GM23248 (cell line): ENCODE results near the gene NACC2. TPM values are rescaled to one million over a fixed set of nuclear protein-coding genes. Genes with fewer than 3 reads are reported as not detected.

ENCODE experiments used
- DNase-seq: peaks from one replicate; pipeline ENCODE4 v3.0.0-alpha.2; 2015
- H2AFZ ChIP-seq: fragments of 200-600 bp; sonication (generic); 2 replicates; pipeline ENCODE4 v1.6.1; 2016; ENCODE audit warnings: antibody characterized with exemption
- H3F3A ChIP-seq: fragments of 200-600 bp; sonication (generic); 2 replicates; pipeline ENCODE4 v1.6.1; 2016; ENCODE audit warnings: mild to moderate bottlenecking, antibody characterized with exemption, mixed run types; ENCODE audit not compliant: insufficient read depth
- H3K27ac ChIP-seq: fragments of 200-600 bp; sonication (generic); 2 replicates; pipeline ENCODE4 v1.5.1; 2016; ENCODE audit warnings: mild to moderate bottlenecking
- H3K27me3 ChIP-seq: fragments of 200-600 bp; sonication (generic); replicated peaks from 2 replicates; pipeline ENCODE4 v1.6.1; 2016; ENCODE audit warnings: mild to moderate bottlenecking; ENCODE audit not compliant: insufficient read depth
- H3K36me3 ChIP-seq: fragments of 200-600 bp; sonication (generic); 2 replicates; pipeline ENCODE4 v1.6.1; 2016; ENCODE audit warnings: low read depth, mild to moderate bottlenecking
- H3K4me1 ChIP-seq: fragments of 200-600 bp; sonication (generic); 2 replicates; pipeline ENCODE4 v1.6.1; 2016; ENCODE audit warnings: mild to moderate bottlenecking; ENCODE audit not compliant: insufficient read depth
- H3K4me2 ChIP-seq: fragments of 200-600 bp; sonication (generic); one replicate; pipeline ENCODE4 v1.6.1; 2016; ENCODE audit warnings: mild to moderate bottlenecking; ENCODE audit not compliant: unreplicated experiment
- H3K4me3 ChIP-seq: fragments of 200-600 bp; sonication (generic); 2 replicates; pipeline ENCODE4 v1.5.1; 2016; ENCODE audit warnings: mild to moderate bottlenecking
- H3K79me2 ChIP-seq: fragments of 200-600 bp; sonication (generic); 2 replicates; pipeline ENCODE4 v1.6.1; 2016; ENCODE audit warnings: mild to moderate bottlenecking; ENCODE audit not compliant: insufficient read depth
- H3K9ac ChIP-seq: fragments of 200-600 bp; sonication (generic); 2 replicates; pipeline ENCODE4 v1.6.1; 2016; ENCODE audit warnings: mild to moderate bottlenecking
- H3K9me2 ChIP-seq: fragments of 200-600 bp; sonication (generic); 2 replicates; pipeline ENCODE4 v1.6.1; 2016; ENCODE audit warnings: mixed run types, mild to moderate bottlenecking, moderate library complexity; ENCODE audit not compliant: insufficient read depth
- H3K9me3 ChIP-seq: fragments of 200-600 bp; sonication (generic); one replicate; pipeline ENCODE4 v1.6.1; 2017; ENCODE audit warnings: low read depth
- H4K20me1 ChIP-seq: fragments of 200-600 bp; sonication (generic); 2 replicates; pipeline ENCODE4 v1.6.0; 2016; ENCODE audit not compliant: insufficient read depth
- EZH2 ChIP-seq: fragments of 200-600 bp; sonication (generic); IDR thresholded peaks from 2 replicates; pipeline ENCODE4 v1.6.1; 2018; ENCODE audit warnings: antibody characterized with exemption, mild to moderate bottlenecking; ENCODE audit not compliant: insufficient read depth, poor library complexity, severe bottlenecking
- EZH2phosphoT487 ChIP-seq: fragments of 200-600 bp; sonication (generic); IDR thresholded peaks from 2 replicates; pipeline ENCODE4 v1.6.1; 2018; ENCODE audit warnings: antibody characterized with exemption, moderate library complexity, mild to moderate bottlenecking, low read depth; ENCODE audit not compliant: insufficient read depth
- WGBS, 2 experiments: methylation state at CpG; one replicate each; pipeline ENCODE4 v1.1.6; 2015 to 2017; ENCODE audit warnings: low lambda C conversion rate in 2 of 2, low coverage in 1 of 2; ENCODE audit errors: missing lambda C conversion rate in 2 of 2; 5-methylcytosine and 5-hydroxymethylcytosine counted together
- in situ Hi-C: fragments of 300-500 bp; cut with MboI; formaldehyde crosslinking; loops from 2 replicates; pipeline ENCODE4 v1.15.0; 2020
- polyA plus RNA-seq: library from polyadenylated mRNA; unstranded; fragments of >200 nt; fragmentation: Nextera tagmentation; extraction: Ambion mirVana; gene quantifications from 2 replicates; pipeline ENCODE4 v1.2.1, GENCODE V29; 2016
- total RNA-seq: library from RNA; depleted of rRNA; stranded (reverse); fragments of >200 nt; shearing (Covaris generic); gene quantifications from 2 replicates; pipeline ENCODE4 v1.2.3, GENCODE V29; 2014

The NACC2 gene
- total and polyA plus RNA-seq, 2 experiments from 2014 or later = 5.3 to 30.7 TPM

GRCh38 chr9:136010615-136011361 is 84.3 kb downstream of the NACC2 start:
- Histone ChIP-seq H3K79me2 (peaks cover 11% of the 10 kb centered on the region; the same call in 1 of the 2 replicates), H3K27me3 (no peaks in the 10 kb centered on the region), H3K9me3 (no peaks in the 10 kb centered on the region), H3K4me3 (no peak overlapping the region), H3K4me1 (peaks cover 6% of the 10 kb centered on the region), H3K36me3 (no peaks in the 10 kb centered on the region), H3K4me2 (no peak overlapping the region), H4K20me1 (no peaks in the 10 kb centered on the region), H2AFZ (no peak overlapping the region), H3K27ac (no peak overlapping the region), H3F3A (0 out of 2 replicates have a peak, but pooled peaks cover 3% of the 10 kb centered on the region), H3K9ac (no peak overlapping the region), H3K9me2 (no peaks in the 10 kb centered on the region)
- in situ Hi-C loops = no loop called here
- DNase-seq = no peak
- no peak for TF ChIP-seq EZH2
- no peak for TF ChIP-seq EZH2phosphoT487
- 90 to 91% methylated on average over 19 to 25 of the region's 28 CpGs for WGBS, 2 experiments

DNA sequence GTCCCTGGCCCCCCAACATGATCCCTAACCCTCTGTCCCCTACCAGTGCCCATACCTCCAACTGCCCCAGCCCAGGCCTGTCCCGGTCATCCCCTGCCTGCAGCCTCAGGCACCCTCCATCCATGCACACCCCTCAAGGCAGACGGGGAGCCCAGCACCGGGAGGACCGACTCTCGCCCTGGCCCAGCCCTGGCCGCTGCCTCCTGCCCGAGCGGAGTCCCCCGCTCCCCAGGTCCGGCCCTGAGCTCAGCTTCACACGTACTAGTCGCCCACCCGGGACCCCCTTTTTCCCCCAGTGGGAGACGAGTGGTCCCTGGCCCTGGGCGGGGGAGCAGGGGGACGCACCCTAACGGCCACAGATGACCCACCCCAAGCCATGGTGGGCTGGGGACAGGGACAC is 84.9 kb downstream of the NACC2 start:
- no peak overlapping the region for H3K4me3 ChIP-seq
- H3K4me1 ChIP-seq = peaks cover 6% of the 10 kb centered on the region
- 0 out of 2 replicates have a peak, but pooled peaks cover 3% of the 10 kb centered on the region for H3F3A ChIP-seq
- H3K9me2 ChIP-seq = no peaks in the 10 kb centered on the region
- TF ChIP-seq EZH2phosphoT487 (no peak), EZH2 (no peak)
- no peaks in the 10 kb centered on the region for H3K27me3 ChIP-seq
- H3K4me2 ChIP-seq = no peak overlapping the region
- in situ Hi-C loops = no loop called here
- no peak overlapping the region for H2AFZ ChIP-seq
- 92 to 93% methylated on average over 17 of the region's 17 CpGs for WGBS, 2 experiments
- peaks cover 5% of the 10 kb centered on the region; the same call in 1 of the 2 replicates for H3K79me2 ChIP-seq
- no peaks in the 10 kb centered on the region for H4K20me1 ChIP-seq
- no peaks in the 10 kb centered on the region for H3K9me3 ChIP-seq
- no peak for DNase-seq
- no peaks in the 10 kb centered on the region for H3K36me3 ChIP-seq
- no peak overlapping the region for H3K9ac ChIP-seq
- H3K27ac ChIP-seq = no peak overlapping the region

DNA sequence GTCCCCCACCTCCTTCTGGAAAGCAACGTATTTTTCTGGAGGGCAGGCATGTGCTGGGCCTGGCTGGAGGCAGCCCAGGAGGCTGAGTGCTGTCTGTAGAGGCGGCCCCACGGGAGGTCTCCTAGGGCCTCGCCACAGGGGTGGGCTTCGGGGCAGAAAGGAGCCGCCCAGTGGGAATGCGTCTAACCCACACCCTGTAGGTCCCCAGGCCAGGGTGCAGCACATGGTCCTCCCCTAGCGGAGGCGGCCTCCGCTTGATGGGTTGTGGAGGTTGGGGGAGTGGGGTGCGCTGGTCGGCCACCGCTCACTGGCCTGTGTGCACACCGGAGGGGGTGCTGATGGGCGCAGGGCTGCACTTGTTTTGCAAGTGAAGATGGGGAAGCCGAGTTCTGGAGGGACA is 85.6 kb downstream of the NACC2 start:
- H3K4me3 ChIP-seq = no peak overlapping the region
- H3K4me1 ChIP-seq = peaks cover 6% of the 10 kb centered on the region
- no peak overlapping the region for H2AFZ ChIP-seq
- no peak overlapping the region for H3K9ac ChIP-seq
- H3K4me2 ChIP-seq = no peak overlapping the region
- no peak for DNase-seq
- no peaks in the 10 kb centered on the region for H3K9me3 ChIP-seq
- H4K20me1 ChIP-seq = no peaks in the 10 kb centered on the region
- 0 out of 2 replicates have a peak, but pooled peaks cover 3% of the 10 kb centered on the region for H3F3A ChIP-seq
- no peaks in the 10 kb centered on the region; the same call in 1 of the 2 replicates for H3K79me2 ChIP-seq
- H3K36me3 ChIP-seq = no peaks in the 10 kb centered on the region
- H3K27ac ChIP-seq = no peak overlapping the region
- H3K27me3 ChIP-seq = no peaks in the 10 kb centered on the region
- 91 to 92% methylated on average over 16 of the region's 16 CpGs for WGBS, 2 experiments
- in situ Hi-C loops = no loop called here
- TF ChIP-seq EZH2phosphoT487 (no peak), EZH2 (no peak)
- H3K9me2 ChIP-seq = no peaks in the 10 kb centered on the region

GRCh38 chr9:136008693-136008997 is 86.4 kb downstream of the NACC2 start:
- H3K27me3 ChIP-seq = no peaks in the 10 kb centered on the region
- no peak for DNase-seq
- no peaks in the 10 kb centered on the region for H3K79me2 ChIP-seq
- H4K20me1 ChIP-seq = no peaks in the 10 kb centered on the region
- no peak overlapping the region for H3K9ac ChIP-seq
- no peaks in the 10 kb centered on the region for H3K9me2 ChIP-seq
- in situ Hi-C loops = no loop called here
- H3K4me2 ChIP-seq = no peak overlapping the region
- H3K4me1 ChIP-seq = peaks cover 6% of the 10 kb centered on the region
- no peak overlapping the region for H3K4me3 ChIP-seq
- no peak overlapping the region for H3K27ac ChIP-seq
- H2AFZ ChIP-seq = no peak overlapping the region
- no peaks in the 10 kb centered on the region for H3K36me3 ChIP-seq
- no peak for TF ChIP-seq EZH2phosphoT487
- TF ChIP-seq EZH2 = no peak
- no peaks in the 10 kb centered on the region for H3K9me3 ChIP-seq
- 0 out of 2 replicates have a peak, but pooled peaks cover 3% of the 10 kb centered on the region for H3F3A ChIP-seq
- WGBS, 2 experiments = 79 to 84% methylated on average over 20 to 21 of the region's 21 CpGs
